ENCODE data around the gene RSF1.

DNA sequence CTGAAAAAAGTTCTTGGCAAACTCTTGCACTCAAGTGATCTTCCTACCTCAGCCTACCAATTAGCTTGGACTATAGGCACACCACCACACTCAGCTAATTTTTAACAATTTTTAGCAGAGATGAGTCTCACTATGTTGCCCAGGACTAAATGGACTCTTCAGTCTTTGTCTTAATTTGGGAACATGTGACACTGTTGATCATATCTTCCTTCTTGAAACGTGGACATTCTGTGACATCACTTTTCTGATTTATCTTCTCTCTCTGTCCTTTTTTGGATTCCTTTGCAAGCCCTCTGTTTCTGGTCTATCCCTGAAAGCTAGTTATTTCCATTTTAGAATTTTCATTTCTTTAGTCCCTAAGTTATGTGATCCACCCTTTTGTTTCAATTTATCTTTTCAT lies 42.0 kb downstream of the RSF1 start:
- TF ChIP-seq POLR2A (IDR thresholded peaks at IDR 0.05; ENCODE audit: low read length) (no peak), GATA1 (IDR thresholded peaks at IDR 0.05; ENCODE audit: low read depth, low read length) (no peak)

All from erythroblast (primary cell).